ENCODE data around the gene SUPT4H1. TPM values are rescaled to one million over a fixed set of nuclear protein-coding genes. Genes with fewer than 3 reads are reported as not detected.

Gene SUPT4H1
- total and polyA plus RNA-seq, 2 experiments from 2014 or later = 82.2 to 83.7 TPM

GRCh38 chr17:58337600-58338453 lies 14.2 kb downstream of the SUPT4H1 start:
- peak overlapping the region; percentile 45; the same call in 2 of the 3 replicates for H3K4me3 Mint-ChIP-seq
- H3F3A ChIP-seq (replicated peaks; ENCODE audit: low read depth) = 0 out of 2 replicates have a peak, but pooled peaks cover 3% of the 10 kb centered on the region
- peak; percentile 90 for ATAC-seq
- no peak overlapping the region for H2AFZ ChIP-seq
- H3K36me3 ChIP-seq (ENCODE audit: insufficient read depth) = no peaks in the 10 kb centered on the region
- no peaks in the 10 kb centered on the region for H4K20me1 ChIP-seq (replicated peaks; ENCODE audit: insufficient read depth)
- peak overlapping the region; percentile 94 for H3K27ac ChIP-seq (ENCODE audit: low read depth)
- peaks cover 25% of the 10 kb centered on the region for H3K27me3 Mint-ChIP-seq (ENCODE audit: insufficient read depth, low read depth, poor library complexity)
- no peaks in the 10 kb centered on the region for H3K9me2 ChIP-seq (ENCODE audit: insufficient read depth)
- no peaks in the 10 kb centered on the region for H3K36me3 Mint-ChIP-seq (ENCODE audit: low read depth)
- peaks cover 45% of the 10 kb centered on the region for H3K4me1 Mint-ChIP-seq
- TF ChIP-seq EZH2 (IDR thresholded peaks at IDR 0.05; ENCODE audit: low read depth, unreplicated experiment) = no peak
- TF ChIP-seq ZNF331 (CRISPR knock-in tag; IDR thresholded peaks at IDR 0.05; ENCODE audit: low read depth) = no peak
- TF ChIP-seq, protein P1, sequence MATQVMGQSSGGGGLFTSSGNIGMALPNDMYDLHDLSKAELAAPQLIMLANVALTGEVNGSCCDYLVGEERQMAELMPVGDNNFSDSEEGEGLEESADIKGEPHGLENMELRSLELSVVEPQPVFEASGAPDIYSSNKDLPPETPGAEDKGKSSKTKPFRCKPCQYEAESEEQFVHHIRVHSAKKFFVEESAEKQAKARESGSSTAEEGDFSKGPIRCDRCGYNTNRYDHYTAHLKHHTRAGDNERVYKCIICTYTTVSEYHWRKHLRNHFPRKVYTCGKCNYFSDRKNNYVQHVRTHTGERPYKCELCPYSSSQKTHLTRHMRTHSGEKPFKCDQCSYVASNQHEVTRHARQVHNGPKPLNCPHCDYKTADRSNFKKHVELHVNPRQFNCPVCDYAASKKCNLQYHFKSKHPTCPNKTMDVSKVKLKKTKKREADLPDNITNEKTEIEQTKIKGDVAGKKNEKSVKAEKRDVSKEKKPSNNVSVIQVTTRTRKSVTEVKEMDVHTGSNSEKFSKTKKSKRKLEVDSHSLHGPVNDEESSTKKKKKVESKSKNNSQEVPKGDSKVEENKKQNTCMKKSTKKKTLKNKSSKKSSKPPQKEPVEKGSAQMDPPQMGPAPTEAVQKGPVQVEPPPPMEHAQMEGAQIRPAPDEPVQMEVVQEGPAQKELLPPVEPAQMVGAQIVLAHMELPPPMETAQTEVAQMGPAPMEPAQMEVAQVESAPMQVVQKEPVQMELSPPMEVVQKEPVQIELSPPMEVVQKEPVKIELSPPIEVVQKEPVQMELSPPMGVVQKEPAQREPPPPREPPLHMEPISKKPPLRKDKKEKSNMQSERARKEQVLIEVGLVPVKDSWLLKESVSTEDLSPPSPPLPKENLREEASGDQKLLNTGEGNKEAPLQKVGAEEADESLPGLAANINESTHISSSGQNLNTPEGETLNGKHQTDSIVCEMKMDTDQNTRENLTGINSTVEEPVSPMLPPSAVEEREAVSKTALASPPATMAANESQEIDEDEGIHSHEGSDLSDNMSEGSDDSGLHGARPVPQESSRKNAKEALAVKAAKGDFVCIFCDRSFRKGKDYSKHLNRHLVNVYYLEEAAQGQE (IDR thresholded peaks at IDR 0.05; ENCODE audit: unreplicated experiment) = no peak
- peak; percentile 85 for TF ChIP-seq CREB1 (CRISPR knock-in tag; IDR thresholded peaks at IDR 0.05; ENCODE audit: low read depth)
- no peak for TF ChIP-seq EZH2phosphoT487 (IDR thresholded peaks at IDR 0.05; ENCODE audit: unreplicated experiment)
- TF ChIP-seq ETS1 (IDR thresholded peaks at IDR 0.05) = no peak
- no peak for TF ChIP-seq ZNF114 (CRISPR knock-in tag; IDR thresholded peaks at IDR 0.05)
- peak overlapping the region; percentile 36; the same call in 1 of the 2 replicates for H3K4me3 ChIP-seq
- no peaks in the 10 kb centered on the region for H3K79me2 ChIP-seq (replicated peaks; ENCODE audit: insufficient read depth)
- H3K27me3 ChIP-seq (ENCODE audit: insufficient read depth) = no peaks in the 10 kb centered on the region
- peak overlapping the region; percentile 81 for H3K4me2 ChIP-seq
- H3K27ac Mint-ChIP-seq = peak overlapping the region; percentile 93
- DNase-seq (ENCODE audit: low spot score) = peak; percentile 92
- no peaks in the 10 kb centered on the region for H3K9me3 Mint-ChIP-seq
- peaks cover 25% of the 10 kb centered on the region for H3K4me1 ChIP-seq (ENCODE audit: insufficient read depth)

DNA sequence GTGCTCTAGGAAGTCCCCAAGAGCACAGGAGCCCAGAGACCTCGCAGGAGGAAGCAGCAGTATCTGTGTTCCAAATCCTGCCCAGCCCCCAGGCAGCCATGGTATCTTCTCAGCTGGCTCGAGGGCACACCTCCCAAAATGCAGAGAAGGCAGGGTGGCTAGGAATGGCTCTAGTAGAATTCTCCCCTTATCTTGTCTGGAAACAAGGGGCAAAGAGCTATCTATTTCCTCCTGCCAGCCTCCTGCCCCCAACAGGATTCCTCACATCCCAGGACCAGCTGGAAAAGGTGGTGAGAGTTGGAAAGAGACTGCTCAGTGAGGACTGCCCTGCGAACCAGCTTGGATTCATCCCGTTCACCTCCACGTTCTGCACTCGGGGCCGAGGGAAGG lies 14.8 kb downstream of the SUPT4H1 start:
- H3F3A ChIP-seq (replicated peaks; ENCODE audit: low read depth) = 0 out of 2 replicates have a peak, but pooled peaks cover 3% of the 10 kb centered on the region
- H3K4me1 ChIP-seq (ENCODE audit: insufficient read depth) = peaks cover 25% of the 10 kb centered on the region
- no peaks in the 10 kb centered on the region for H4K20me1 ChIP-seq (replicated peaks; ENCODE audit: insufficient read depth)
- H3K9me2 ChIP-seq (ENCODE audit: insufficient read depth) = 0 out of 2 replicates have a peak, but pooled peaks cover under 1% of the 10 kb centered on the region
- peak overlapping the region; percentile 94 for H3K27ac ChIP-seq (ENCODE audit: low read depth)
- no peak overlapping the region for H2AFZ ChIP-seq
- no peak for ATAC-seq
- peak overlapping the region; percentile 93 for H3K27ac Mint-ChIP-seq
- H3K4me1 Mint-ChIP-seq = peaks cover 45% of the 10 kb centered on the region
- H3K27me3 Mint-ChIP-seq (ENCODE audit: insufficient read depth, low read depth, poor library complexity) = peaks cover 22% of the 10 kb centered on the region
- DNase-seq (ENCODE audit: low spot score) = peak; percentile 17
- H3K9me3 Mint-ChIP-seq = no peaks in the 10 kb centered on the region
- H3K4me2 ChIP-seq = peak overlapping the region; percentile 81
- no peaks in the 10 kb centered on the region for H3K79me2 ChIP-seq (replicated peaks; ENCODE audit: insufficient read depth)
- peak overlapping the region; percentile 36; the same call in 1 of the 2 replicates for H3K4me3 ChIP-seq
- H3K36me3 Mint-ChIP-seq (ENCODE audit: low read depth) = no peaks in the 10 kb centered on the region
- no peaks in the 10 kb centered on the region for H3K27me3 ChIP-seq (ENCODE audit: insufficient read depth)
- H3K4me3 Mint-ChIP-seq = peak overlapping the region; percentile 23; the same call in 1 of the 3 replicates
- no peaks in the 10 kb centered on the region for H3K36me3 ChIP-seq (ENCODE audit: insufficient read depth)
- no peak for TF ChIP-seq JUNB (IDR thresholded peaks at IDR 0.05; ENCODE audit: unreplicated experiment)
- no peak for TF ChIP-seq EZH2 (IDR thresholded peaks at IDR 0.05; ENCODE audit: low read depth, unreplicated experiment)
- TF ChIP-seq ETS1 (IDR thresholded peaks at IDR 0.05) = no peak
- no peak for TF ChIP-seq STAT1 (IDR thresholded peaks at IDR 0.05; ENCODE audit: unreplicated experiment)
- no peak for TF ChIP-seq ZNF114 (CRISPR knock-in tag; IDR thresholded peaks at IDR 0.05)
- no peak for TF ChIP-seq CTCF (conservative IDR thresholded peaks at IDR 0.05; ENCODE audit: low read depth in 2 of 2)
- TF ChIP-seq NANOG (IDR thresholded peaks at IDR 0.05; ENCODE audit: borderline replicate concordance) = no peak
- no peak for TF ChIP-seq CREB1 (CRISPR knock-in tag; IDR thresholded peaks at IDR 0.05; ENCODE audit: low read depth)
